Measurements from ENCODE around the gene CT47A7.
A peak's percentile ranks its signal among the peaks of the same experiment; 100 is the strongest.
"Not testable (repeated sequence)": the region's sequence is repeated elsewhere in the genome, so short reads cannot be mapped to it uniquely, and the experiment has no call there.

CT47A7 gene

GRCh38 chrX:120956500-120956899, at the start of gene CT47A7:
Gene CT47A7 (minus strand): TSS chrX:120956600. CDS start chrX:120956345, 255 bp downstream.
- DNase-seq; in situ Hi-C loops (cut with MboI; ENCODE audit: low pct_unique_long_range_greater_than_20kb, low sequenced_read_pairs): not testable (repeated sequence)

DNA sequence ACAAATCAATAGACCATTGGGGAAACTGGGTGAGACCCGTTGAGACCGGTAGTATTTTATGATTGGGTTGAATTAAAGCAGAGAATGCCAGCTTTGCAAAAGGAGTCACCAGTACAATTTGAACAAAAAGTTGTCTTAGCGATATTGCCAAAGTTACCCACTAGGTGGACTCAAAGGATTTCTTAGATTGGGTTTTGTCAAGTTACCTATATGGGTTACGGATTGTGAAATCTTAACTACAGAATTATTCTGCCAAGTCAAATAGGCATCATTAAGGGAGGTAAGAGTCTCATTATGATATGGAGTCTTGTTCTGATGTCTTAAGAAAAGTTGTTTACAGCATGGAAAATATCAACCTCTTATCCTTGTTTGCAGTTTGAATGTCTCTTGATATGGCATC, 44.2 kb upstream of the CT47A7 start:
- in situ Hi-C loops (cut with MboI; ENCODE audit: low pct_unique_long_range_greater_than_20kb, low sequenced_read_pairs), result no loop called here
- peak; percentile 37 for DNase-seq

DNA sequence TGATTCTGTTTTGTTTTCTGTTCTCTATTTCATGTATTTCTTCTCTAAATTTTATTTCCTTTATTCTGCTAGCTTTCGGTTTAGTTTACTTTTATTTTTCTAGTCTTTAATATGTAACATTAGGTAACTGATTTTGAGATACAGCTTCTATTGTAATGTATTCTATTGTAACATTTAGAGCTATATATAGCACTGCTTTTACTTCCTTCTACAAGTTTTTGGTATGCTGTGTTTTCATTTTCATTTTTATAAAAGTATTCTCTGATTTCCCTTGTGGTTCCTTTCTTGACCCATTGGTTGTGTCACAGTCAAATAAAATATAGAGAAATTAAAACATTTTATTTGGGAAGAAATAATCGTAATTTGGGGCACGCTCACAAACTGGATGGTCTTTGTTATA, 43.0 kb upstream of the CT47A7 start:
- in situ Hi-C loops (cut with MboI; ENCODE audit: low pct_unique_long_range_greater_than_20kb, low sequenced_read_pairs), result no loop called here
- no peak for DNase-seq

DNA sequence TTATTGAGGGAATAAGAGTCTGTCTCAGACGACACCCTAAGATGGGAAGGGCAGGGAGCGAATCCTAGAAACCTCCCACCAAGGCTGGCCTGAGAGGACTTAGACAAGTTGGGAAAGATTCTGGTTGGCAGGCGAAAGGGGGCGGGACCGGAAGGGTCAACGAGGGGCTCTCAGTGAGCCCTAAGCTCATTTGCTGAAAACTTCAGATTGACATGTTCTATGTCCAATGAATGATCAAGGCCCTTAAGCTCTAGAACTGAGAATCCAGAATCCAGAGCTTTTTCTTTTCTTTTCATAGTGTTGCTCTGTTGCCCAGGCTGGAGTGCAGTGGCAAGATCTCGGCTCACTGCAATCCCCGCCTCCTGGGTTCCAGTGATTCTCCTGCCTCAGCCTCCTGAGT, 29.3 kb upstream of the CT47A7 start, which contains the start of gene CT47A1:
CT47A1 (minus strand) TSS at position 101 of the 400 bp plus-strand sequence. CDS start 231 bp downstream, outside the sequence.
- in situ Hi-C loops (cut with MboI; ENCODE audit: low pct_unique_long_range_greater_than_20kb, low sequenced_read_pairs); DNase-seq: not testable (repeated sequence)

All from KBM-7 (cell line).